Measurements from ENCODE around the gene TRAF2. TPM values are rescaled to one million over a fixed set of nuclear protein-coding genes. Genes with fewer than 3 reads are reported as not detected.

TRAF2 gene
- polyA plus RNA-seq, 3 donors, result 15.3 to 17.4 (median 16.4) TPM

DNA sequence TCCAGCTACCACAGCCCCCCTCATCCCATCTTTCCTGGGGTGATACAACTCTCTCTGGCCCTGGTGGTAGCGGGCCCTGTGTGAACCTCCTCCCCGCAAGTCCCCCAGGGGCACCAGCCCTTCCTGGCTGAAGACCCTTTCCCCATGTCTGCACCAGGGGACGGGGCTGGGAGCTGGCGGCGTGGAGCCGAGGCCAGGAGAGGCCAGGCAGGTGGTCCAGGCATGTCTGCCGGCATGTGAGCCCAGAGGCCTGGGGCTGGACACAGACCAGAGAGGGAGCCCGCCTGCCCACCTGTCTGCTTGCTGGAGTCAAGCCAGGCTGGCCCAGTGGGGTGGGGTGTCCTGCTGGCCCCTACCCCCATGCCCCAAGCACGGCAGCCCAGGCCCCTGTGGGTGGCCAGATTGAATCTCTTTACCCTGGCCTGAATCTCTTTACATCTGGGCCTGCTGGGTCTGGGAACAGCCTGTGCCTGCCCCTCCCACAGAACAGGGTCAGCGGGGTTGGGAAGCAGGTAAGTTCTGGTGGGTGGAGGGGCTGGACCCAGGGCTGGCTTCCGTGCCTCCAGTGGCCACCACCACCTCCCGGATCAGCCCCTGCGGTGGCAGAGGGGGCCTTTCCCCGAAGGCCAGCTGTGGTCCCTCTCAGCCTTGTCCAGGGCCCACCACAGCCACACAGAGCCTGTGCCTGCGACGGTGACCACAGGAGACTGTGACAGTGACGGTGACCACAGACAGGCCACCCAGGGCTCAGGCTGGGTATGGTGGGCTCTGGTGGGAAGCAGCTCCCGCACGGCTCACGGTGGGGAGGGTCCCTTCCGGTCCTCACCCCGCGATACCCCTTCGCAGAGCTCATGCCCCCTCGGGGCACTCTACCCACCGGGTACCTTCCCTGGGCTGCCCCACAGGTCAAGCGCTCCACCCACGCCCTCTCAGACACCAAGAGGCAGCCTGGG, 72.9 kb downstream of the TRAF2 start:
- no peak for DNase-seq

DNA sequence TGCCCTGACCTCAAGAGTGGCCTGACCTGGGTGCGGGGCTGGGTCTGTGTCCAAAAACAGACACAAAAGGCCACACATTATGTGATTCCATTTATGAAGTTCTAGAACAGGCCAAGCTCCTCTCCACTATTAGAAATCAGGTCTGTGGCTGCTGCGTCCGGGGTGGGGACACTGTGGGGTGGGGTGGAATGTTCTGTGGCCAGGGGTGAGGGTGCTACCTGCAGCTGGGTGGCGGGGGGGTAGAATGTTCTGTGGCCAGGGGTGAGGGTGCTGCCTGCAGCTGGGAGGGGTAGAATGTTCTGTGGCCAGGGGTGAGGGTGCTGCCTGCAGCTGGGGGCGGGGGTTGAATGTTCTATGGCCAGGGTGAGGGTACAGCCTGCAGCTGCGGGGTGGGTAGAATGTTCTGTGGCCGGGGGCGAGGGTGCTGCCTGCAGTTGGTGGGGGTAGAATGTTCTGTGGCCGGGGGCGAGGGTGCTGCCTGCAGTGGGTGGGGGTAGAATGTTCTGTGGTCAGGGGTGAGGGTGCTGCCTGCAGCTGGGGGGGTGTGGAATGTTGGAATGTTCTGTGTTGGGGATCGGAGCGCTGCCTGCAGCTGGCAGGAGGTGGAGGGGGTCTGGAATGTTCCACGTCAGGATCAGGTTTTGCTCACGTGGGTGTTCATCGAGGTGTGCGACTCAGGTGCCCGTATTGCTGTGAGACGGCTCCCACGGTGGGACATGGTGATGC, 74.1 kb downstream of the TRAF2 start:
- DNase-seq, result no peak

DNA sequence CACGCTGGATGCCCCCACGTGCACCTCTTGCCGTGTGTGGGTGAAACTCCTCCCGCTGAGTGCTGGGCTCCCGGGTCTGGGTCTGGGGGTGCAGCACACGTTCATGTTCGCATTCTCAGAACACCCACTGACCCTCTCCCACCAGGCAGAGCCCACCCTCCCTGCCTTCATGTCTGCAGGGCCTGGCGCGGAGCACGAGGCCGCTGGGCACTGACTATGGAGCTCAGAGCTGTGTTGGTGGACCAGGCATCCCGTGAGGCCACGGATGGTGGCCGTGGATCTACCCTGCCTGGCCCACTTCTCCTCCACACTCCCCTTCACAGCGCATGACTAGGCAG, 74.6 kb downstream of the TRAF2 start:
- DNase-seq, result no peak

DNA sequence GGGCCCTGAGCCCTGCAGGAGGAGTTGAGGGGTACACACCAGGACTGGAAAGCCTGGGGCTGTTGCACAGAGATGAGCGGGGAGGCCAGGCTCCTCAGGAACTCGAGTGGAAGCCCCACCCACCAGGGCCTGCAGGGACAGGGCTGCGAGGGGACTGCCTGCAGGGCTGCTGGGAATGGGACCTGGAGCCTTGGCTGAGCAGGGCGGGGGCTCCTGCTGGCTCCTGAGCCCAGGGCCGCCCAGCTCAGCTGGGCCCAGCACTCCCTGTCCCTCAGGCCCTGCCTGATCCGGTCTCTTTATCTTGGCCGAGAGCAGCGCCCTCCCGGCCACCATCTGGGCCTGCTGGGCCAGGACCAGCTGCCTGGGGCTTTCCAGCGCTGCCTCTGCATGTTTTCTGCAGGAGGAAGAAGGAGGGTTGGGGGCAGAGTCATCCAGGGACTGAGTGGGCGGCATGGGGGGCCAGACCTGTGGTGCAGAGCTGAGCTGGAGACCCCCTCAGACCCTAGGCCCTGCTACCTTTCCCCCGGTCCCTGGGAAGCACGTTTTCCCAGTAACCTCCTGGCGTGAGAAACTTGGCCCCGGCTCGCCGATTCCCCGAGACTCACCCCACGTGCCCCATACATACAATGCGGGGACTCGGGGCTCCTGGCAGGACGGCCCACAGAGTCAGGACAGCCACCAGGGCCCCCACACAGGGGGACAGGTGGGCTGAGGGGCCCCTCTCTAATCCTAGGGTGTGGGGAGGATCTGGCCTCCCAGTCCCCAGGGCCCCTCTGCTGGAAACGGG, 75.2 kb downstream of the TRAF2 start:
- no peak for DNase-seq

DNA sequence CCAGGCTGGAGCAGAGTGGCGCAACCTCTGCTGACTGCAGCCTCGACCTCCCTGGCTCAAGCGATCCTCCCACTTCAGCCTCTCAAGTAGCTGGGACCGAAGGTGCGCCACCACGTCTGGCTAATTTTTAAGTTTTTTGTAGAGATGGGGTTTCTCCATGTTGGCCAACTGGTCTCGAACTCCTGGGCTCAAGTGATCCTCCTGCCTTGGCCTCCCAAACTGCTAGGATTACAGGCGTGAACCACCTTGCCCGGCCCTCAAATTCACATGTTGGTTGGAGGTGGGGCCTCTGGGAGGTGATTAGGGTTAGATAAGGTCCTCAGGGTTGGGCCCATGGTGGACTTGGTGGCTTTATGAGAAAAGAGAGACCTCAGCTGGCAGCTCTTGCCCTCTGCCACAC, 75.8 kb downstream of the TRAF2 start:
- DNase-seq, result no peak

DNA sequence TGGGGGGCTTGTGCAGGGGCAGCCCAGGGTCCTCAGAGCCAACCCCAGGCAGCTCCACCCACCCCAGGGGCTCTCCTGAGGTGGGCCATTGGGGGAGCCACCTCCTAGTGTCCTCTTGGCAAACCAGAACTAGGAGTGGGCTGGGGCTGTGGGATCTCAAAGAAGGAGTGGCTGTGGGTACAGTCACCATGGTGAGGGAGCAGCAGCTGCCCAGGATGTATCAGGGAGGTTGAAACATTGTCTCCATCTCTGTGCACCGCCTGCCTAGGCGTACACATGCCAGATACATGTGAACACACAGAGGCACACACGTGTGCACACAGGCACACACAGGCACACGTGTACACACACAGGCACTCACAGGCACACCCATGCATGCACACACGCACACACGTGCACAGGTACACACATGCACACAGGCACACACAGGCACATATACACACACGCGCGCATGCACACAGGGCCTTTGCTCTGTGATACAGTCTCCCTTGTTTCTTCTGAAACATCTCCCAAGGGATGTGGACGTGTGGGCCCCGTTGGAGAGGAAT, 76.5 kb downstream of the TRAF2 start:
- DNase-seq, result no peak

DNA sequence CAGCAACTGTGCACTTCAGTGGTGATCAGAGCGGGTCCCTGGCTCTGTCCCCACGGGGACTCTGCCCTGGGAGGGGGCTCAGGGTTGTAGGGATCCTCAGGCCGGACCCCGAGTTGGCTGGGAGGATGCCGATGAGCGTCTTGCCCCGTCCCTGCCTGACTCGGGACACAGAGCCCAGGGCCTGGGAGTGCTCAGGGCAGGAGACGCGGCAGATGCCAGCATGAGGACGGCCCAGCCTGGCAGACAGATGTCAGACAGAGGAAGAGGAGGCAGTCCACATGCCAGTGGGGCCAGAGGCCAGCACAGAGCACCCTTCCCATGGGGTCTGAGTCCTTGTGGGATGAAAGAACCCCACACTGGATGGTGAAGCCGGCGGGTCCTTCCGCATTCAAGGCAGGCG, 77.0 kb downstream of the TRAF2 start:
- no peak for DNase-seq

DNA sequence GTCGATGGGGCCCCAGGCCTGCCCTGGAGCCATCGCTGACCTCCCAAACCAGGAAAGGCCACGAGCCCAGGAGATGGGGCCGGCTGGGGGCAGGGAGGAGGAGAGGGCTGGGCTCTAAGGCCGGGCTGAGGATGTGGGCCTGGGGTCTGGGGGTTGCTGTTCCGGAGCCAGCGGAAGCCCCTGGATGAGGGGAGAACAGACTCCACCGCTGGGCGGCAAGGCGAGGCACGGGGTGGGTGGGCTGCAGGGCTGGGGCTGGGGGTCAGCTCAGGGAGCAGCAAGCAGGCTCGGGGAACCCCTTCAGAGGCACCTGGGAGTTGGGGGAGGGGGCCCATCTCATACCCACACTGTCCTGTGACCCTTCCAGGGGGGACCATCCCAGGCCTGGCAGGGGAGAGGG, 77.4 kb downstream of the TRAF2 start:
- no peak for DNase-seq

DNA sequence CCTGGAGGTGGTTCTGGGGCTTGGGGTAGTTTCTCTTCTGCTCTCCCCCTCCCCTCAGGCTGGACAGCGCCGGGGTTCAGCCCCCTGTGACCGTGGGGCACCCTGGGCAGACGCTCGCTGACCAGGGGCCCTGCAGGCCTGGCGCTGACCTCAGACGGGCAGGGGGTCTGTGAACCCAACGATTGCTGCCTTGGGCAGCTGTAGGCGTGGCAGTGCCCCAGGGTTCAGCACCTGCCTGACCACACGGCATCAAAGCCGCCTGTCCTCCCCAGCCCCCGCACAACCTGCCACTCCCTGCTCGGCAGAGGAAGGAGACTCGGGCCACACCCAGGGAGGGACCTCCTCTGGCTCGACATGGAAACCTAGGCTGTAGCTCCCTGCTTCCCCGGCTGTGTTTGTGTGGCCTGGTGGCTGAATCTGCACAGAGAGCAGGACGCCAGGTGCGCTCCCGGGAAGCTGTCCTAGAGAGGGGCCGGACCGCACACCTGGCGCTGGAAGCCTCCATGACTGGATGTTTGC, 77.9 kb downstream of the TRAF2 start:
- DNase-seq, result no peak

DNA sequence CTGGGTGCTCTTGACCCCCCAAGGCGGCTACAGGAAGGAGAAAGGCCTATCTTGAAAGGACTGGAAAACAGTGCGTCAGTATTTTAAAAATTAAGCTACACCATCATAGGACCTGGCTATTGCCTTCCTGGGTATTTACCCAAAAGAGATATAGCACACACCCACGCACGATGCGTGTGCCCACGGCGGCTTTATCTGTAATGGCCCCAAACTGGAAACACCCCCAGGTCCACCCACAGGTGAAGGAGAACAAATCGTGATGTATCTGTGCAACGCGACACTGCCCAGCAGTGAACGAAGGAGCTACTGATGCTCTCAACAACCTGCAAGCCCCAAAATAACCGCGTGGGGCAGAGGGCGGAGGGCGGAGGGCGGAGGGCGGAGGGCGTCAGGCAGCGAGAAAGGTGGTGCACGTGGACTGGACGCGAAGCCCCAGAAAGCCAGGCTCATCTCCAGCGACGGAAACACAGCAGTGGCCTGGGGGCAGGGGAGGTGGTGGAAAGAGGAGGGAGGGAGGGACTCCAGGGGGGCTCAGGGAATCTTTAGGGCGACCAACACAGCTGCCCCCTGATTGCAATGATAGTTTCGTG, 78.6 kb downstream of the TRAF2 start:
- DNase-seq, result no peak

DNA sequence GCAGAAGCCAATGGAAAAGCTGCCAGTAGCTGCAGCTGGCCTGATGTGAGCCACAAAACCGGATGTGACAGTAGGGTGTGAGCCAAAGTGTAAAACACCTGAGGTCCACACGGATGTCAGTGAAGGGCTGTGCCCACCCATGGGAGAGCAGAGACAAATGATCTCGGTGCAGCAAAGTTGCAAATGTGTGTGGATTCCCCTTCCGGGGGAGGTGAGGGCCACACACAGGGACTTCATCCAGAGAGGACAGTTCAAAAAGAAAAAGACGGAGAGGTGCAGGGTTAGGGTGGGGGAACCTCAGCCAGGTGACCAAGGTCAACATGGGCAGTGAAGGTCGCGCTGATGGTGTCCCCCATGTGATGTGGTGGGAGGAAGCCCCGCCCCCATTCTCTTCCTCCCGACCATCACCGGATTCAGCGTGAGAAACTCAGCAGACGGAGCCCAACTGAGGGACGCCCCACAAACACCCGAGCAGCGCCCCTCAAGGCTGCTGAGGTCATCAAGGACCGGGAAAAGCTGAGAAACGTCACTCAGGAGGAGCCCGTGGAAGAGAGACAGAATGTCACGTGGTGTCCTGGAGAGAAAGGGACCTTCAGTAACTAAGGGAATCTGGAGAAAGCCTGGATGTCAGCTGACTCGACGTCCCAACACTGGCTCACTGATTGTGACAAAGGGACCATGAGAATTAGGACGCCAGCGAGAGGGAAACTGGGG, 79.6 kb downstream of the TRAF2 start:
- DNase-seq, result no peak

DNA sequence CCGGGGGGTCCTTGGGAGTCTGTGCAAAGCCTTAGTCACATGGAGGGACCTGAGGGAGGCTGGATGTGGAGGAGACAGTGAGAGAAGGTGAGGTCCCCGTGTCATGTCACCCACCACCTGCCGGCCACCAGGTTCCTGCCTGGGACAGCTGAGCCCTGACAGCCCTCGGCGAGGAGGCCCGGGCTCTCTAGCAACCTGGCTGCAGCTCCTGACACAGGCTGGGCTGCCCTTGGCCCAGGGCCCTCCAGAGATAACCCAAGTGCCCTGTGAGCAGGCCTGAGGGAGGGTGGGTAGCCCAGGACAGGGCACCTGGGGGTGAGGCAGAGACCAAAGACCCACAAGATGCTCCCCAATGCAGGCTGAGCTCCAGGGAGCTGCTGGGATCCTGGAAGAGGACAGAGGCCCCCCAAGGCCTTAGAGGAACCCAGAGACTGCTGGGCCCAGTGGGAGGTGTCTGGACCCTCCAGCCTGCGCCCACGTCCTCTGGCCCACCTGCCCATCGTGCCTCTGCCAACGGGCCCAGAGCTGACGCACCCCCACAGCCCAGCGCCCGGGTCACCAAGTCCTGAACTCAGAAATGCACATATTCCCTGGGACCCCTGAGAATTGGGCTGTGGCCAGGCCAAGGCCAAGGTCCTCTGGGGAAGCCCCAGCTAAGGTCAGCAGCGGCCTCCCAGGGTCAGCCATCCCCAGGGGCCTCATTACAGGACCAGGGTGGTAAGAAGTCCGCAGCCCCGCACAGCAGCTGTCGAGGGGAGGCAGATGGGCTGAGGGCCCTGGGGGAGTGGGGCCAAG, 82.2 kb downstream of the TRAF2 start:
- DNase-seq, result no peak

DNA sequence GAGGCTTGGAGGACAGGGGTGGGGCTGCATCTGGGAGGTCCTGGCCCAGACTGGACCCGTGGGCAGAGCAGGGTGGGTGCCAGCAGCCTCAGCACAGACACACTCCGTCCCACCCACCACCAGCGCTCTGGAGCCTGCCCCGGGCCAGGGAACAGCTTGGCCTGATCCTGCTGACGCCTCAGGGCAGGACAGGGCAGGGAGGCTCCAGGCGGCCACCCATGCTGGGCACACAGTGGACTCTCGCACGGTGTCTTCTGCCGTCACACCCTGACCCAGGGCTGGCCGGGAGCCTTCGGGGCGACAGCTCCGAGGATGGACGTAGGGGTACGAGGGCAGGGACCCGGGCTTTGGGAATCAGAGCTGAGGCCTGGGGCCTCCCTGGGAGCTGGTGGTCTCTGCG, 82.8 kb downstream of the TRAF2 start:
- no peak for DNase-seq

DNA sequence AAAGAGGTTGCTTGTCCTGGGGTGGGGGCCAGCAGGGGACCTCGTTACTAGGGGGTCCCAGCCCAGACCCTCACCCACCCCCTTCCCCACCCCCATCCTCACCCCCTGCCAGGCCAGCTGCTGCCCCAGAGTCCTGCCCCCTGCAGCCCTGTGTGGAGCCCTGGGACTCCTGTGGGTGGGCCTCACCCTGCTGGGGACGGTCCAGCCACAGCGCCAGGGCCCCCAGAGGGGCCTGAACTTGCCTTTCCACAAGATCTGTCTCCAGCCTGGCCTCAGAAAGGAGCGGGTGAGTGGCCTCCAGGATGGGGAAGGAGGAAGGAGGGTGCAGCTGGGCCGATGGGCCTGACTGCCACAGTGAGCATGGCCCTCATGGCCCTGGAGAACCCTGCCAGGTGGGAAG, 83.5 kb downstream of the TRAF2 start:
- DNase-seq, result no peak

DNA sequence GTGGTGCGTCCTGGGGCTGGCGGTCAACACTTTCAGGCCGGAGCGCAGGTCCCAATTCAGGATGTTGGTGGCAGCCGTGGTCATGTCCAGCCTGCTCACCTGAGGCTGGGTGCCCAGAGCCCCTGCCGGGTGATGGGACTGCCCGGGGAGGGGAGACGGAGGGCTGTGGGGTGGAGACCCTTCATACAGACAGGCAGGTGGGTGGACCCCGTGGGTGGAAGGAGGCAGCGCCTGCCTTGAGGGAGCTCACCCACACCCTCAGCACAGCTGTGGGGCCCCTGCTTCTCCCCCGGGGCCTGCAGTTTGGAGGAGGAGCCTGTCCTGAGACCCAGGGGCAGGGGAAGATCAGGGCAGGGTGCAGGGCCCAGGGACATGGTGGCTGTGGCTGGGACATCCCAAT, 84.0 kb downstream of the TRAF2 start:
- no peak for DNase-seq

DNA sequence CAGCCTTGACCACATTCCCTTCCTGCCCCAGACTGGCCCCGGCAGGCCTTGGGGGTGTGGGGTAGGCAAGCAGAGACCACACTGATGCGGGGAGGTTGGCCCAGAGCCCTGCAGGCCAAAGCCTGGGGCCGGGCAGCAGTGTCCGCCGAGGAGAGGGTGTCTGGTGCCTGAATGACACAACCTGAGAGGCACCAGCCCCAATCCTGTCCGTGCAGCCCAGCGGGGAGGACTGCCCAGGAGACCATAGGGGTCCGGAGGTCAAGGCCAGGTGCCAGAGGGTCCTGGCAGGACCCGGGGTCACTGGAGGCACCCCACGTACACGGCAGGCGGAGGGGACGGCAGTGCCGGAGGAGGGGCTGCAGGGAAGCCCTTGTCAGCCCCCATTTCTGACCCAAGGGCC, 85.4 kb downstream of the TRAF2 start:
- no peak for DNase-seq

DNA sequence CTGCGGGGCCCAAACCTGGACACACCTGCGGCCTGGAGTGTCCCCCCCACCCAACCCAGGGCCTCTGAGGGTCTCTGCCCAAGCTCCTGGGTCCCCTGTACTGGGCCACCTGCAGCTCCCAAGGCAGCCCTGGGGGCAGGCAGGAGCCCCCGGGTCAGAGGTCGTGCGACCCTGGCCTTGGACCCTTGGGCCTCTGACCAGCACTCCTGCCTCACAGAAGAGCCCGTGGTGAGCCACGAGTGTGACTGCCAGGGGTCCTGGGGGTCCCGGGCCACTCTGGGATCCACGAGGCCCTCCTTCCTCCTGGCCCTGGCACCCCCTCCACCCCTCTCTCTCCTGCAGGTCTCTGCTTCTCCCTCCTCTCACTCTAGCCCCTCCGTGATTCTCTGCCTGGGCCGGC, 86.0 kb downstream of the TRAF2 start:
- no peak for DNase-seq

DNA sequence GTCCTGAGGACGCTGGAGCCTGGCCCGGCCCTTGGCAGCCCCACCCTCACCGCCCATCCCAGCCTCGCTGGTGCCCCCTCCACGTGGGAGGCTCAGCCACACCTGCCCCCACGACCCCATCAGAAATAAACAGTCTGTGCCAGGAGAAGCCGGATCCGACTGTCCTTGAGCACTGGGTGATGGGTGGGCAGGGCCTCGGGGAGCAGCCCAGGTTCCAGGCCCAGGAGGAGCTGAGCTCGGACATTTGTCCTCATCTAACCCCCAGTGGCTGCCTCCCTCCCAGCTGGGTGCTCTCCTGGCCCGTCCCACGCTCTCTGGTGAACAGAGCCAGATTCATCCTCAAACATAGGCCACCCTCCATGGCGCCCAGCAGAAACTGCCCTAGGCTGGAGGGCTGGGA, 86.4 kb downstream of the TRAF2 start:
- no peak for DNase-seq

DNA sequence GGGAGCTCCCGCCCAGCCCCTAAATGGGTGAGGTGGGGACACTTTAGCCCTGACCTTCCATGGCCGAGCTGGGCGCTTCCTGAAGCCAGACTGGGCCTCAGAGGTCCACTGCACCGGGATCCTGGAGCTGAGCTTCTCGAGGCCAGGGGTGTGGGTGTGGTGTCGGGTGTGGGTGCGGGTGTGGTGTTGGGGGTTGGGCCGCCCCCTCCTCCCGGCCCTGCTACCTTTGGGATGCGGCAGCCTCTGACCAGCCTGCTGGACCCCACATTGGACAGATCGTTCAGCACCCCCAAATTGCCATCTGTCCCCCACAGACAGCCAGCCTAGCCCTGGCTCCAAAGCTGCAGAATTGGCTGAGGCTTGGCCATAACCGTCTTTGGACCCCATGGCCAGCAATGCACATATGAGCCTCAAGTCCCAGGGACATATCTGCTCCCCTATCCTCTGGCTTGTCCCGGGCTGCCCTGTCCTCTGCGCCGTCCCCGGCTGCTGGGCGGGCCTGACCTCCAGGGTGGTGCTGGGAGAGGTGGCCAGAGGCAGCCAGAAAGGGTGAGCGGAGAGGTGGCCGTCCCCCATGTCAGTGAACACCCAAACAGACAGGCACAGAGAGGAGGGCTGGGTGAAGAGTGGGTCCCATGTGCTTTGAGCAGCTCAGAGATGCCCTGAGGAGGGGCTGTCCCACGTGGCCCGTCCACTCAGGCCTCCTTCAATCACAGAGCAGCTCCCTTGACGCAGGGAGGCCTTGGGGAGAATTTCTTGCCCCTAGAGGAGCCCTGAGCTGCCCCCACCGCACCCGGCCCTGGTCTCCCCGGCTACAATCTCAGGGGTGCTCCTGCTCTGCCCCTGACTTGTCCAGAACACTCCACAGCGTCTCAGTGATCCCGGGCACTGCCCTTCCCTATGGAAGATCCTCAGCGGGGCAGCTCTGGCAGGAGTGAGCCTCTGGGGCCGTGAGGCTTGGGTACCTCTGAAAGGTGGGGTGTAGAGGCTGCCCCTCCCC, 87.6 kb downstream of the TRAF2 start:
- DNase-seq, result no peak

Data from renal pelvis (tissue), 4 donors.